ENCODE data around the gene C7orf33.
"Not testable (repeated sequence)": the region's sequence is repeated elsewhere in the genome, so short reads cannot be mapped to it uniquely, and the experiment has no call there.

Gene C7orf33

DNA sequence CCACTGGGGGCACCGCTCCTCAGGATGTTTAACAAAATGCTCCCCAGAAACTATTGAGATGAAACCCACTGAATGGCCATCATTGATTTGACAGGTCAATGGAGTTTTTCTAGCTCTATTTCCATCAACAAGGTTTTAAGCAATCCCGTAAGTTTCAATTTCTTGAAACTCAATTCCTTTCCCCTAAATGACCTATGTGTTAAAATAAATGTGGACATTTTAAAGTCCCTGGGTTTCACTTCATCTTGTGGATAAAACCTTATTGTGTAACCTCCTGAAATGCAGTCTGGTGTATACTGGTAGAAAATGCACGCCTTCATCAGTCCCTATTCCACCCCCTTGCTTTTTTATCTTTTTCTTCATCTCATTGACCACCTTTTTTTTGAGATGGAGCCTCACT, 8.9 kb upstream of the C7orf33 start:
- DNase-seq = no peak

DNA sequence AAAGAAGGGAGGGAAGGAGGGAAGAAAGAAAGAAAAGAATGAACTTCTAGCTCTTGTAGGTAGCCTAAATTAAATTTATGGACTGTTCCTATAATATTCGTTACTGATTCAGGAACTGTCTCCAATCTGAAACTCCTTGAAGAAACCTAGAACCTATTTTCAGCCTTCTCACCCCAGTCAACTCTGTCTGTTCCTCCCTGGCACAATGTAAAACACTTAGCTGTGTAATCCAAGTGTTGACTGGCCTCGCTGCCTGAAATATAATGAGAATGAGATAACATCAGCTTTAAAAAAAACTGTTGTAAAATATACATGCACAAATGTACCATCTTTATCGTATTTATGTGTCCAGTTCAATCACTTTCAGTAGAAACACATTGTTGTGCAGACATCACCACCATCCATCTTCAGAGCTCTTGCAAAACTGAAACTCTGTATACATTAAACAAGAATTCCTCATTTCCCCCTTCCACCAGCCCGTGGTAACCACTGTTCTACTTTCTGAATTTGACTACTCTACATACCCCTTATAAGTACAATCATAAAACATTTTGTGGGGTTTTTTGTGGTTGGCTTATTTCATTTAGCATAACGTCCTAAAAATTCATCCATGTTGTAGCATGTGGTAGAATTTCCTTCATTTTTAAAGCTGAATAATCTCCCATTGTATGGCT, 6.3 kb upstream of the C7orf33 start:
- no peak for DNase-seq

DNA sequence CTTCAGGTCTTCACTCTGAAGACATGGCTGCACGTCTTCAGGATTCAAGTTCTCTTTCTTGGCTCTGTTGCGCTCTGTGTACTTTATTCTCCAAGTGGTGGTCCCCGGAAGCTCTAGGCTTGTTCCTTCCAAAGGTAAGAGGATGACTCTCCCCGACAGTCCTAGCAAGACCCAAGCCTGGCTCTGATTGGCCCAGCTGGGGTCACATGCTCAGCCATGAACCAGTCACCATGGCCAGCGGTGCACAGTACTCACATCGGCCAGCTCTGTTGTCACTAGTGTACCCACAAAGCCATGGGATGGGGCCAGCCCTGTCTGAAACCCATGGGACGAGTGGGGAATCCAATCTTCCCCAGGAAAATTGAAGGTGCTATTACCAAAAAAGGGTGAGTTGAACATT, 5.2 kb upstream of the C7orf33 start:
- DNase-seq = no peak

DNA sequence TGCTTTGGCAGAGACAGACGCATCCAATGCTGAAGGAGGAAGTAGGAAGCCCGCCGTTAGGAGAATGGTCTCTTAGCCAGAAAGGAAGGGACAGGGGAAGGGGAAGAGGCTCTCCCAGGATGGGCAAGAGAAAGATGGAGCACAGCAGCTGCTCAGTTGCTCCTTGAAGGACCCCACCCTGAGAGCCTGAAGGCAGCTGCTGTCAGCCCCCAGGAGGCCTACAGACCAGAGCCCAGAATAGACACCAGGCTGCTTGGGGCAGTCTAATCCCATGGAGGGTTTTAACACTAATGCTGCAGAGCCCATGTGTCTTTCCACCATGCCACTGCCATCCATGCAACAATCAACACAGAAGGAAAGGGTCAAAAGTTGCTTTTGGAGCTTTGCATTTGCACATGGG, 3.5 kb upstream of the C7orf33 start:
- no peak for DNase-seq

DNA sequence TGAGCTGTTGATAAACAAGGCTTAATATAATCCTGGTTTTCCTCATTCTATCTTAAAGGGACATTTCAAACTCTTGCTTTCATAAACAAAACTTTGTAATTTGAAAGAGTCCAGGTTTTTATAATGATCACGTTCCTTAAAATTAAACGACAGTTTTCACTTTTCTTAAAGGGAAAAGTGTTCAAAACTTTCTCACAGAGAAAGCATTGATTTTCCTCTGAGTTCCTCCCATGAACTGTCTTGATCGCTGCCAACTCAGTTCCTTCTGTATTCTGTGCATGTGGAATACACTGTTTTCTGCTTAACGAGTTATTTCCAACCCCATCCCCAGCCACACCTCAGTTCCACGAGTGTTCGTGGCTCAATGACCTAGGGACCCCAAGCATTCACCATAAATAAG, 2.4 kb upstream of the C7orf33 start:
- no peak for DNase-seq

DNA sequence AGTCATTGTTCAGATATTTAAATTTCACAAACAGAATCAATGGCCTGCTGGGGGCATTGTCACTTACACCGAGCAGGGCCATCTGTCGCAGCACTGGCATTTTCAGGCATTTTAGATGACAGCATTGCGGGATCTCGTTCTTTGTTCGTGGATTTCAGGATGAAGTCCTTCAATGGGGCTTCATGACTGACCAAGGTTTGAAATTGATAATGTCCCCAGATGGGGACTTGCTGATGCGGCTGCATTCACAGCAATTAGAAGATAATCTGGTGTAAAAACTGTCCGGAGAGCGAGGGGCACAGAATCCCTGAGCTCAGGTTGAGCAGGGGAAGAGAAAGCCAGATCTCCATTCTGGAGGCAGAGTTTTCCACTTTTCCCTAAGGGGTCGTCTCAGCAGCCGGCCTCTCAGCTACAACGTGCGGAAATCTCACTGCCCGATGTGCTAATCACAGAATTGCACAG, 1.9 kb upstream of the C7orf33 start:
- DNase-seq = no peak

DNA sequence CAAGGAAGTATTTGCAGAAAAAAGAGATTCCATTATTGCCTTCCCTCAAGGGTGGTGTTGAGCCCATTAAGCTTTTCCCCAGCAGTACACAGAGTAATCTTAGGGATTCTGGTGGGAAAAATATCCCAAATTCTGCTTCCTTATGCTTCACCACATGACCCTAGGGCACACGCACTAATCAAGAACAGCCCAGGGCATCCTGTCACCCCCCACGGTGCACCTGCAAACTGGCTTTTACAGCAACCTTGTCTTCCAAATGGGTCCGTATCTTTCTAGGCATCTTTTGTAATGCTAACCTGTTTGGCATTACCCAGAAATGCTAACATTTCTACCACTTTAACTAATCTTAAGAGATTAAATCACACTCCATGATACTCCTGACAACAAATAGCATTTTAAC, 926 bp upstream of the C7orf33 start:
- DNase-seq = no peak

DNA sequence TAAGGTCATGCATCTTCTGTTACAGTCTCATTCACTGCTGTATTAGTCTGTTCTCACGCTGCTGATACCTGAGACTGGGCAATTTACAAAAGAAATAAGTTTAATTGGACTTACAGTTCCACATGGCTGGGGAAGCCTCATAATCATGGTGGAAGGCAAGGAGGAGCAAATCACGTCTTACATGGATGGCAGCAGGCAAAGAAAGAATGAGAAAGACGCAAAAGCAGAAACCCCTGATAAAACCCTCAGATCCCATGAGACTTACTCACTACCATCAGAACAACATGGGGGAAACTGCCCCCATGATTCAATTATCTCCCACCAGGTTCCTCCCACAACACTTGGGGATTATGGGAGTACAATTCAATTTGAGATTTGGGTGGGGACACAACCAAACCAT, 5.8 kb downstream of the C7orf33 start:
- not testable (repeated sequence) for DNase-seq

DNA sequence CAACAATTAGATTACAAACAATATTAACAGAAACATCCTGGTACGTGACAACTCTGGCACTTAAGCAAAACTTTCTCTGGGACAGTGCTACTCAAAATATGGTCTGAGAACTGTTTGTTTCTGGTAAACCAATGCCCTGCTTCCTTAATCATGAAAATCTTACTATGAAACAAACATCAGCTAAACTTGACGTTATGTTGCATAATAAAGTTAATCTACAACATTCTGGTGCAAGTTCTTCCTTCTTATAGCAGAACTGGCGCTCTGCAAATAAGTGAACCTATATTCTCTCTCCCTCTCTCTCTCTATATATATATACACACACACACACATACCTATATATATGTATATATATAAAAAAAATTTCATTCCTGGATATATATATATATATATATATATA, 7.8 kb downstream of the C7orf33 start:
- DNase-seq = no peak

DNA sequence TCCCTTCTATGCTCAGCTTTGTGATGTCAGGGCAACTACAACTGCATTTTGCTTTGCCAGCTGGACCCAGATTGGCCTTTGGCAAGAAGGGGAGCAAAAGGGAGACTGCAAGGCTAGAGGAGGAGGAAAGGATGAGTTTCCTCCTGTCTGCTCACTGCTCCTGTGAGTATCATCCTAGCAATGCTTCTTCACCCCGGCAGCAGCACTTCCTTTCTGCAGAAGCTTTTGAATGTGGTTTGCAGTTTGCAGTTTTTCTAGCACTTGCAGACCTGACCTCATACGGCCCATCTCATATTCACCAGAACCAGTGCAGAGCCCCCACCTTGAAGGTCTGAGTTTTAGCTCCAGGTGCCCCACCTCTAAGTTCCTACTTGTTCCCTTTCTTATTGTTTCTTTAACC, 14.8 kb downstream of the C7orf33 start:
- DNase-seq = no peak

DNA sequence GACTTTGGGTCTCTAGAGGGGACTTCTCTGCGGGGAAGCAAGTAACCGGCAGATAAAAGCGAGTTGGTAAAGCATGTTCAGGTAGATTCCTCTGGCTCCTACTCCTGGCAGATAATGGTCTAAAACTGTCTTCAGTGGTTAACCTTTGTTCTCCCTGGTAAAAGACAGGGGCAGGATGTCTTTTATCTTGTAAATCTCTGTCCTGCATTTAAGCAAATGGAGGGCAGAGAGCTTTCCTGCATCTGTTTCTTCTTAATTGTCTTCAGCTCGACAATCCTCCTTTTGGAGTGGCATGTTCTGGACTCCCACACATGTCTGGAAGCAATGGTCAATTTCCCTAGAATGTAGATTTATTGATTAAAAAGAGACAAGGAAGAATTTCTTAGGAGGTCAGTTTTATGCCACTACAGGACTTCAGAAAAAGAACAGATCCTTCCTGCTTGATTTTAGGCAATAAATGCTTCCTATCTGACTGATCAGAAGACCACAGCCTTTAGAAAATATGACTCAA, 16.6 kb downstream of the C7orf33 start:
- no peak for DNase-seq

DNA sequence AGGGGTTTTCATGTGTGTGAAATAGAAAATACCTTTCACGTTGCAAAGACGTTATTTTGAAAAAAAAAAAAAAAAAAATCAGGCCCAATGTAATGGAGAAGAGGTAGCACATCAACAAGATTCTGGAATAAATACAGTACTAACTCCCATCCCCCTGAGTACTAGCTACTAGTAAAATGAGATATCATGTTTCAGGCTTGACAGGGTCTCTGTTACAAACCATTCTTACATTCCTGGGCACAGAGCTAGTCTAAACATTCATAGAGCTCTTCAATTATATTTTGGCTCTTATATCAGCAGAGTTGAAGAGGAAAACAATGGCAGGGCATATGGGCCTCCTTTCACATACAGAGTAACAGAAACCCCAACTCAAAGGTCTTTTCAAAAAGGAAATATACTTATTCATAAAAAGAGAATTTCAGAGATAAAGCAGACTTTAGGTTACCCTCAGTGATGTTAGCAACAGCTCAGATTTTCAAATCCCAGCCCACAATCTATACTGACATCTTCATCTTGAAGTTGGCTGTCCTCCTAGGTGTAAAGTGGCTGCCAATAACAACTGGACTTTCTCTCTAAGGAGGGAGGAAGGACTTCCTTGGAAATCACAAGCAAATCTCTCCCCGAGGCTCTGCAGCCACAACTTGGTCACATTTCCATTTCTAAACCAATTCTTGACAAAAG, 18.6 kb downstream of the C7orf33 start:
- no peak for DNase-seq

DNA sequence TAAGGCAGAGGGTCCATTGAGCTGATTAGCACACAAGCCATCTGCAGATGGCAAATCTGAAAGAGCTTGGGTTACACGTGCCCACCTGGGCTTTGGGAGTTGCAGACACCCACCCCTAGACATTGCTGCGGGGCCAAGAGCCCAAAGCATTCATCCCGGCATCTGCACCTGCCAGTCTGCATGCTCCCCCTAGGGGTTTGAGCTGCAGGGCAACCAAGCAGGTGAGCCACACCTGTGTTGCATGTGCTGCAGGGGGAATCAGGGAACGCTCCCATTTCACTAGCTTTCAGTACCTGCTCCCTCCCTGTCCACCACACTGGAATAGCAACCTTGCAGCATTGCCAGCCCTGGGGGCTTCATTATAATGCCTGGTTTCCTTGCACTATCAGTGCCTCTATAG, 21.1 kb downstream of the C7orf33 start:
- no peak for DNase-seq

DNA sequence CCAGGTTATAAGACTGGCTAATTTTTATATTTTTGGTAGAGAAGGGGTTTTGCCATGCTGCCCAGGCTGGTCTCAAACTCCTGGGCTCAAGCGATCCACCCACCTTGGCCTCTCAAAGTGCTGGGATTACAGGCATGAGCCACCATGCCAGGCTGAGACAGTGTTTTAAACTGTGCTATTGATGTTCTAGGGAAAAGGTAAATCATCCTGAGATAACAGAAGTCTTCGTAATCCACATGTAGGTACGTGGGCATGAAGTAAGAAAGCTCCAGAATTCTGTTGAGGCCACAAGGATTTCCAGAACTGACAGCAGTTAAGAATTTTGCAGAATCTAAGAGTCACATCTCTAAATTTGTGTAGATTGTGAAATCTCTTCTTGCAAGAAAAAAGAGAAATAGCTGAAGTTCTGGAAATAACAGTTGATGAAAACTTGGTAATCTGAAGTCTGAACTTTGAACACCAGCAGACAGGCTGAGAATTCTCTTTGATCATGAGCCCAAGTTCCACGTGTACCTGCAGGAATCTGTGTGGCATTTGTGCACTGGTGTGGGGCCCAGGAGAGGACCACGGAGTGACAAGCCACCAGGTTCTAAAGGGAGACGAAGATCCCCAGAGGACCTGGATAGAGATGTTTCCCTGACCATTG, 24.6 kb downstream of the C7orf33 start:
- DNase-seq = no peak

DNA sequence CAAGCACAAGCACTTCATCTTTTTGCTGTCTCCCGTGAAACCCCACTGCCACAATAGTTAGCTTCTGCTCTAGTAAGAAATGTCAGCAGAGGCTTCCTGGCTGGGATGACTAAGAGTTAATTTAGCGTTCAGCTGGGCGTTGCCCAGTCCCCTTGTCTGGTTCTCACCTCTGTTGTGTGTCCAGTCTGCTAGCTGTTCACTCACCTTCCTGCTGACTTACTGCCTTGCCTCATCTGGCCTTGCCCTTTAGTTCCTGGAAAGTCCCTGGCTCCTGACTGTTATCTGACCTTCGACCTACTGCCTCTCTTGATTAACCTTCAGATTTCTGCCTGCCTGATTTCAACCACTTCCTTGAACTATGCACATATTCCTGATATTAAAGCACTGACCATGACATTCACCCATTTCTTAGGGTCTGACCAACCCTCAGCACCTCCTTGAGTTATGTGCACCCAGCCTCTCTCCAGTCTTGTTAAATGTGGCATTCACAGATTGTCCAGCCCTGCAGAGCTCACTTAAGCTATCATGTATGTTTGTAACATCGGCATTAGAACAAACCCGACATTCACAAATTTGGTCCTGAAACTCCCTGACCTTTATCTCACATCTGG, 30.3 kb downstream of the C7orf33 start:
- no peak for DNase-seq

DNA sequence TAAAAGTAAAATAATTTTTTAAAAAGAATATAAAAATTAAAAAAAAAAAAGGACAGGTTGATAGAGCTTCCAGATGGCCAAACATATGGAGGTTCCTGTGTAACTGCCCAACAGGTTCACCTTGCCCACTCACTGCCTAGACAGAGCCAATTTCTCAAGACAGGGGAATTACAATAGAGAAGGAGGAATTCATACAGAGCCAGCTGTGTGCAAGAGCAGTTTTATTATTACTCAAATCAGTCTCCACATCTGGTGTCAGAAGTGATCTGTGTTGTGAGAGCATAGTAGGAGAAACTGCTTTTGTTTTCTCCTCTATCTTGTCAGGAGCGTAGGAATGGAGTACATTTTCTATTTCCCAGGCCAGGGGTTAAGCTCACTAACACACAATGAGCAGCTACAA, 31.0 kb downstream of the C7orf33 start:
- no peak for DNase-seq

DNA sequence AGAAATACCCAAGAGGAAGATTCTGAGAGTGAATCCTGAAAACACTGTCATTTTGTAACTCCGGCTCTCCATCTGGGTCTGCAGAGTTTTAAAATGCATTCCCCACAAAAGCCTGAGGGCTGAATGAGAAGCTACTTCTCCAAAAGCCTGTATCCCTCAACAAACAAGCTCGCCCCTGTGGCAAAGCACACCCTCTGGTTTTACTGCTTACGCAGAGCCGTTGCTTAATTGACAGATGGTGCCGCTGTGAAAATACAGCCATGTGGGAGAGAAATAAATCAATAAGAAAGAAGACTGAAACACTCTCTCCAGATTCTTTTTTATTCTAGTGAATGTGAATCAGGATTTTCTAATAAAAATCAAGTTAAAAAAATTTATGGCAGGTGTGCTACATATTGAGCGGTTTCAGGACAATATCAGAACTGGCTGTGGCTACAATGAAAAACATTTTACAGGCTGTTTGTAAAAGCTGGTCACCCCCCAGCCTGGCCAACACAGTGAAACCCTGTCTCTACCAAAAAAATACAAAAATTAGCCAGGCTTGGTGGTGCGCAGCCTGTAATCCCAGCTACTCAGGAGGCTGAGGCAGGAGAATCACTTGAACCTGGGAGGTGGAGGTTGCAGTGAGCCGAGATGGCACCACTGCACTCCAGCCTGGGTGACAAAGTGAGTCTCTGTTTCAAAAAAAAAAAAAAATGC, 32.5 kb downstream of the C7orf33 start:
- DNase-seq = no peak

DNA sequence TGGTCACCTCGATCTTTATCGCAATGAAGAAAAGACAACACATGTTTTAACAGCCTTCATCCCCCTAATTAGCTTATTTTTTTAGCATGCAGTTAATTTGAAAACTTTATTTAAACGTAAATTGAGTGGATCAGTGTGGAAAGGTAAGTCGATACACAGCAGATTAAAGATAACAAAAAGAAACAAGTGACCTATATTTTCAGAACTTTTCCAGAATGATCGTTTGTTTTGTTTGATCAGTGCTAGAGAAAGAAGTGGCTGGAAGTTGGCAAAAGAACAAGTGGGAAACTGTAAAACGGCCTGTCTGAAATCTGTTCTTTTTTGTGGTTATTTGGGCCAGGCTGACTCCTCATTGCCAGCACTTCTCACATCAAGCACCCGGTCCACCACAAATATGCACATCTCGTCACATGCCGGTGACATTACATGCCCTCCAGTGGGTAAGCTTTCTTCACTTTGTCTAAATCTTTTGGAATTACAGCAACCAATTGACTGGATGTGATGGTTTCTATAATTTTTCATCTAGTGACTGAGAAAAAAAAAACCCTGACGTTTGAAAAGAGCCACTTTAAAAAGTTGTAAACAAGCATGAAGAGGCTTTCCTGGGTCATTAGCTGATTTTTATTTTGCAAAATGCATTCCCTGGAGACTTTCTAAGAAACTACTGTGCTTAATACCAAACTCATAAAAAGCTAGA, 33.2 kb downstream of the C7orf33 start:
- DNase-seq = no peak

DNA sequence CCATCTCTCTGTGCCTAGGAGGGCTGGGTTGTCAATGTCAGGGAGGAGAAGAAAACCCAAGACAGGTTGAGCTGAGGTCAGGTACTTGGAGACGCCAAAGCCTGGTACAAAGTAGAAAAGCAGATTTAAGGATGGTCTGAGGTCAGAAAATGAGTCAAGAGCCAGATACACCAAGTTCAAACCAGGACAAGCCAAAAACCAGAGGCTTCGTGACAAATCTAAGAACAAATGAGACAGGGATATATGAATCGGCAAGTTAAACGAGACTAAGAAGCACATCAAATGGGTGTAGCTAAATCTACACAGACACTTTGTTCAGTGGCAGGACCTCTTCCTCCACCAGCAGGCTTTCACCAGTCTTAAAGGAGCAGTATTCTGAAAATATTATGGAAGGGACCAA, 34.2 kb downstream of the C7orf33 start:
- DNase-seq = no peak

DNA sequence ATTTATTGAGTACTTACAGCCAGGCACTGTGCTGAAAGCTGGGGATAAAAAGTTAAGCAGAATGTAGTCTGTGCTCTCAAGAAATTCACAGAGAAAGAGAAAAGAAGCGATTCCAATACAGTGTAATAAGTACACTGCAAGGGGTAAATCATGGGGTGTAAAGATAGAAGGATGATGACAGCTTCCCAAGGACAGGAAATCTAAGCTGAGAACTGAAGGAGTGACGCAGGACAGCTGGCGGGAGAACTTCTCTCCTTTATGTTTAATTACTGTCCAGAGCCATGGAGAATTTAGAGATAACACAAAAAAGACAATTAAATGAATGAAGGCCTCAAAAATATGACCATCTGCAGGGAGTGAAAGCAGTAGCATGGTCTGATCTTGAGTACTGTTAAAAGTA, 34.8 kb downstream of the C7orf33 start:
- no peak for DNase-seq

DNA sequence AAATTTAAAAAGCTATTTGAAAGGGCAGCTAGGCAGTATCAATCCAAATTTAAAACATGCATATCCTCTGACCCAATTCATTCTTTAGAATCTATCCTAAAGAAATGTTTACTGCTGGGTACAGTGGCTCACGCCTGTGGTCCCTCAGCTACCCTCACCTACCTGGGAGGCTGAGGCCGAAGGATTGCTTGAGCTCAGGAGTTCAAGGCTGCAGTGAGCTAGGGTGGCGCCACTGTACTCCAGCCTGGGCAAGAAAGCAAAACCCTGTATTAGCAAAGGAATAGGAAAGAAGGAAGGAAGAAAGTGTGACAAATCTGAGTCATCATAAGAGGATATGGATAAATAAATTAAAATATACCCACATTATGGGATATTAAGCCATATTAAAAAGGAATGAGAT, 36.3 kb downstream of the C7orf33 start:
- no peak for DNase-seq

DNA sequence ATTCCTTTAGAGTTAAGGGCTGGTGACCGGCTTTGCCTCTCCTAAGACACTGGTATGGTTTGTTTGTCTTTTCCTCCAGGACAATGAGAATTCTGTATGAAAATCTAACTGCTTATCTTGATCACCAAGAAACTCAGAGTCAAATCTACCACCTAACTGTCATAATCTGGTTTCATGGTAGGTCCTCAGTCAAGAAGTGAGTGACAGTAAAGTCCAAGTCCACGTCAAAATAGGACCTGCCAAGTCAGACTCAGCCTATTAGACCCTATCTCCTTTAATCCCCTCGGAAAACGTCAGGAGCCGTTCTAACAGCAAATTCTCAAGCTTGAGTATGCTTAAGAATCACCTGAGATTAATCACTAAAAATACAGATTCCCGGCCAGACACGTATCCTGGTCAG, 37.4 kb downstream of the C7orf33 start:
- DNase-seq = no peak

DNA sequence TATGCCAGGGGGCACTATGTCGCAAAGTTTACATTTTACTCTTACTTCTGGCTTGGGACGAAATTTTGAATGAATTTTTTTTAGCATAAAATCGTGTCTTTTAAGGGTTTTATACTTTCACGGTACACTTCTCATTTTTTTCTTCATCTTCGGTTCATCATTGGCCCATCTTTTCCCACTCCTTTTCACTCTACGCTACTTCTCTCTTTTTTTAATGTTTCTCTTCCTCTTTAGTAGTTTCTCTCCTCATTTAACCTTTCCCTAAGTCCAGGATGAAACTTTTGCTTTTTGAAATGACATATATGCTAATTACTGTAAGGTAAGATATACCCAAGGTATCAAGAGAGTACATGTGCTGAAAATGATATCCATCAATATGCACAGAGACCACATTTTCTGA, 39.5 kb downstream of the C7orf33 start:
- DNase-seq = no peak
